Thoracic aorta (tissue), 2 donors: ENCODE measurements around the gene DELE1. TPM values are rescaled to one million over a fixed set of nuclear protein-coding genes. Genes with fewer than 3 reads are reported as not detected.

Experiments used
- ATAC-seq: fragments of 150-250 bp; one replicate; pipeline ENCODE4 v1.8.0; 2017; ENCODE audit warnings: low read depth; ENCODE audit not compliant: insufficient number of reproducible peaks, low FRiP score
- DNase-seq: peaks from one replicate; pipeline ENCODE4 v3.0.0-alpha.2; 2020; ENCODE audit warnings: low spot score
- H3K27ac ChIP-seq, 2 donors: fragments of 200-600 bp; sonication (generic); 1 replicate in 1 of 2; 2 replicates in 1 of 2; pipeline ENCODE4 v1.5.1; 2016; ENCODE audit warnings: mild to moderate bottlenecking in 2 of 2, moderate library complexity in 2 of 2
- H3K27me3 ChIP-seq: fragments of 200-600 bp; sonication (generic); replicated peaks from 2 replicates; pipeline ENCODE4 v1.6.0; 2016; ENCODE audit warnings: mild to moderate bottlenecking; ENCODE audit not compliant: insufficient read depth
- H3K36me3 ChIP-seq: fragments of 200-600 bp; sonication (generic); one replicate; pipeline ENCODE4 v1.5.1; 2016
- H3K4me1 ChIP-seq, 2 donors: fragments of 200-600 bp; sonication (generic); 1 replicate in 1 of 2; 2 replicates in 1 of 2; pipeline versions ENCODE4 v1.5.1 to v1.6.0; 2016; ENCODE audit warnings: low read depth in 2 of 2, mild to moderate bottlenecking in 1 of 2; ENCODE audit not compliant: control insufficient read depth in 1 of 2
- H3K4me3 ChIP-seq: fragments of 200-600 bp; sonication (generic); 2 replicates; pipeline ENCODE4 v1.5.1; 2016; ENCODE audit warnings: mild to moderate bottlenecking
- H3K9me3 ChIP-seq: fragments of 200-600 bp; sonication (generic); 2 replicates; pipeline ENCODE4 v1.5.1; 2016
- total RNA-seq, 2 donors: library from RNA; depleted of rRNA; stranded (reverse); fragments of >200 nt; gene quantifications; one replicate each; pipeline versions ENCODE4 v1.1.0 to v1.2.3, GENCODE V29; 2016
- TF ChIP-seq, protein P1 (sequence below): fragments of 200-600 bp; sonication (generic); IDR thresholded peaks from one replicate; pipeline ENCODE4 v1.5.1; 2019; ENCODE audit warnings: antibody characterized with exemption

Gene DELE1
- total RNA-seq, 2 donors from 2014 or later, result 82.5 to 108 TPM

- DNase-seq (no peak), ATAC-seq (peak; percentile 48)
- Histone ChIP-seq H3K9me3 (no peaks in the 10 kb centered on the region), H3K27ac (peak overlapping the region; percentile 85 to 92), H3K36me3 (peaks cover 16% of the 10 kb centered on the region), H3K4me1 (peaks cover 14 to 28% of the 10 kb centered on the region in 2 donors), H3K27me3 (no peaks in the 10 kb centered on the region), H3K4me3 (no peak overlapping the region)
- TF ChIP-seq, protein P1, sequence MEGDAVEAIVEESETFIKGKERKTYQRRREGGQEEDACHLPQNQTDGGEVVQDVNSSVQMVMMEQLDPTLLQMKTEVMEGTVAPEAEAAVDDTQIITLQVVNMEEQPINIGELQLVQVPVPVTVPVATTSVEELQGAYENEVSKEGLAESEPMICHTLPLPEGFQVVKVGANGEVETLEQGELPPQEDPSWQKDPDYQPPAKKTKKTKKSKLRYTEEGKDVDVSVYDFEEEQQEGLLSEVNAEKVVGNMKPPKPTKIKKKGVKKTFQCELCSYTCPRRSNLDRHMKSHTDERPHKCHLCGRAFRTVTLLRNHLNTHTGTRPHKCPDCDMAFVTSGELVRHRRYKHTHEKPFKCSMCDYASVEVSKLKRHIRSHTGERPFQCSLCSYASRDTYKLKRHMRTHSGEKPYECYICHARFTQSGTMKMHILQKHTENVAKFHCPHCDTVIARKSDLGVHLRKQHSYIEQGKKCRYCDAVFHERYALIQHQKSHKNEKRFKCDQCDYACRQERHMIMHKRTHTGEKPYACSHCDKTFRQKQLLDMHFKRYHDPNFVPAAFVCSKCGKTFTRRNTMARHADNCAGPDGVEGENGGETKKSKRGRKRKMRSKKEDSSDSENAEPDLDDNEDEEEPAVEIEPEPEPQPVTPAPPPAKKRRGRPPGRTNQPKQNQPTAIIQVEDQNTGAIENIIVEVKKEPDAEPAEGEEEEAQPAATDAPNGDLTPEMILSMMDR, result no peak
Observed at GRCh38 chr5:141942185-141942857, 18.6 kb downstream of the DELE1 start.

GRCh38 chr5:141944076-141944475, 20.4 kb downstream of the DELE1 start:
- no peak for DNase-seq
- H3K27me3 ChIP-seq, result no peaks in the 10 kb centered on the region
- H3K27ac ChIP-seq, result no peak overlapping the region
- no peak overlapping the region for H3K4me3 ChIP-seq
- no peak for ATAC-seq
- H3K36me3 ChIP-seq, result peaks cover 6% of the 10 kb centered on the region
- TF ChIP-seq, protein P1, result no peak
- H3K9me3 ChIP-seq, result no peaks in the 10 kb centered on the region
- H3K4me1 ChIP-seq, result peaks cover 14 to 28% of the 10 kb centered on the region in 2 donors

GRCh38 chr5:141945511-141946051, 21.9 kb downstream of the DELE1 start:
- DNase-seq (no peak), ATAC-seq (no peak)
- Histone ChIP-seq H3K9me3 (no peaks in the 10 kb centered on the region), H3K27ac (no peak overlapping the region), H3K27me3 (no peaks in the 10 kb centered on the region), H3K36me3 (no peaks in the 10 kb centered on the region), H3K4me3 (no peak overlapping the region), H3K4me1 (peaks cover 11 to 24% of the 10 kb centered on the region in 2 donors)
- TF ChIP-seq, protein P1, result no peak

DNA sequence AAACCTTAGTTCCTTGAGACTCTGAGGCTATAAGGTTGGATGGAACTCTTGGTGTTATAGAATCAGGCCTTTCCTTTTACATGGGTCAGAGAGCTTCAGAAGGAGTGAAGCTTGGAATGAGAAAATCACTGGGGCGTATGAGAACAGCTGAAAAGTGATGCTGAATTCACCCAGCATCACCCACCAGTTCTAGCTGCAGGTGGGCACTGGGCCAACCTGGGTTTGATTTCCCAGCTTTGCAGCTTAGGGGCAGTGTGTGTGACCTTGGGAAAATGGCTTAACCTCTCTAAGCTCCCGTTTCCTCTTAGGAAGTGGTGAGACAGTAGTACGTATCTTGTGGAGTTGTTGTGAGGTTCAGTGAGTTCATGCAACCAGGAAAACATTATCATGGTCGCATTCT, 23.6 kb downstream of the DELE1 start:
- no peaks in the 10 kb centered on the region for H3K9me3 ChIP-seq
- no peaks in the 10 kb centered on the region for H3K36me3 ChIP-seq
- no peak overlapping the region for H3K27ac ChIP-seq
- ATAC-seq, result no peak
- peaks cover 0 to 6% of the 10 kb centered on the region in 2 donors for H3K4me1 ChIP-seq
- H3K4me3 ChIP-seq, result no peak overlapping the region
- H3K27me3 ChIP-seq, result no peaks in the 10 kb centered on the region
- TF ChIP-seq, protein P1, result no peak
- DNase-seq, result no peak

GRCh38 chr5:141948812-141949211, 25.1 kb downstream of the DELE1 start:
- Histone ChIP-seq H3K4me3 (no peak overlapping the region), H3K27ac (no peak overlapping the region), H3K36me3 (no peaks in the 10 kb centered on the region), H3K9me3 (no peaks in the 10 kb centered on the region), H3K4me1 (no peaks in the 10 kb centered on the region), H3K27me3 (no peaks in the 10 kb centered on the region)
- TF ChIP-seq, protein P1, result no peak
- DNase-seq (no peak), ATAC-seq (no peak)
